ENCODE results near the gene NBEA. TPM values are rescaled to one million over a fixed set of nuclear protein-coding genes. Genes with fewer than 3 reads are reported as not detected.
"Not testable (repeated sequence)": the region's sequence is repeated elsewhere in the genome, so short reads cannot be mapped to it uniquely, and the experiment has no call there.

The NBEA gene
- total RNA-seq, 2 donors from 2014 or later = 7.7 to 10.2 TPM

DNA sequence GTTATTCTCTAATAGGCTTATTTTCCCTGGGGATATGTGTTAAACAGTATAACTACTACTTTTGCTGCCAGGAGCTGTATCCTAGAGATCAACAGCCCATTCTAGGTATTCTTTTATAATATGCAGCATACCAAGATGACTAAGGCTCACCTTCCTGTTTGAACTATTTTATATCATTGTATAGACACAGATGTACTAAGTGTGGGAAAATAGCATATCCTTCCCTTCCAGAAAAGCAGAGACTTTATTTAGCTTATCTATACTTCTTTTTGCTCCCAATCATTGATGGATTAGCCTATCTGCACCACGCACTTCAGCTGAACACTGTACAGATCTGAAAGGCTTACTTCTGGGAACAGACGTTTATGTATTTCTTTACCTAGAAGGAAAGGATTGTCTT is 451.8 kb downstream of the NBEA start:
- H3K4me3 ChIP-seq = no peak overlapping the region
- H3K36me3 ChIP-seq = no peaks in the 10 kb centered on the region
- no peak for ATAC-seq (ENCODE audit: insufficient number of reproducible peaks, low FRiP score, low read depth)
- no peak for DNase-seq (ENCODE audit: low spot score)
- no peak overlapping the region for H3K27ac ChIP-seq
- TF ChIP-seq, protein P1, sequence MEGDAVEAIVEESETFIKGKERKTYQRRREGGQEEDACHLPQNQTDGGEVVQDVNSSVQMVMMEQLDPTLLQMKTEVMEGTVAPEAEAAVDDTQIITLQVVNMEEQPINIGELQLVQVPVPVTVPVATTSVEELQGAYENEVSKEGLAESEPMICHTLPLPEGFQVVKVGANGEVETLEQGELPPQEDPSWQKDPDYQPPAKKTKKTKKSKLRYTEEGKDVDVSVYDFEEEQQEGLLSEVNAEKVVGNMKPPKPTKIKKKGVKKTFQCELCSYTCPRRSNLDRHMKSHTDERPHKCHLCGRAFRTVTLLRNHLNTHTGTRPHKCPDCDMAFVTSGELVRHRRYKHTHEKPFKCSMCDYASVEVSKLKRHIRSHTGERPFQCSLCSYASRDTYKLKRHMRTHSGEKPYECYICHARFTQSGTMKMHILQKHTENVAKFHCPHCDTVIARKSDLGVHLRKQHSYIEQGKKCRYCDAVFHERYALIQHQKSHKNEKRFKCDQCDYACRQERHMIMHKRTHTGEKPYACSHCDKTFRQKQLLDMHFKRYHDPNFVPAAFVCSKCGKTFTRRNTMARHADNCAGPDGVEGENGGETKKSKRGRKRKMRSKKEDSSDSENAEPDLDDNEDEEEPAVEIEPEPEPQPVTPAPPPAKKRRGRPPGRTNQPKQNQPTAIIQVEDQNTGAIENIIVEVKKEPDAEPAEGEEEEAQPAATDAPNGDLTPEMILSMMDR (IDR thresholded peaks at IDR 0.05) = no peak
- H3K27me3 ChIP-seq (replicated peaks; ENCODE audit: insufficient read depth) = no peaks in the 10 kb centered on the region
- H3K4me1 ChIP-seq (ENCODE audit: control insufficient read depth in 1 of 2, low read depth in 2 of 2) = peaks cover 3 to 5% of the 10 kb centered on the region in 2 donors
- H3K9me3 ChIP-seq = peaks cover 6% of the 10 kb centered on the region

DNA sequence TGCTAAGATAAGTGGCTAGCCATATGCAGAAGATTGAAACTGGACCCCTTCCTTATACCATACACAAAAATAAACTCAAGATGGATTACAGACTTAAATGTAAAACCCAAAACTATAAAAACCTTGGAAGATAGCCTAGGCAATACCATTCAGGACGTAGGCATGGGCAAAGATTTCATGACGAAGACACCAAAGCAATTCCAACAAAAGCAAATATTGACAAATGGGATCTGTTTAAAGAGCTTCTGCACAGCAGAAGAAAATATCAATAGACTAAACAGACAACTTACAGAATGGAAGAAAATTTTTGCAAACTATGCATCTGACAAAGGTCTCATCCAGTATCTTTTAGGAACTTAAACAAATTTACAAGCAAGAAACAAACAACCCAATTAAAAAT is 466.2 kb downstream of the NBEA start:
- not testable (repeated sequence) for H3K27ac ChIP-seq; H3K36me3 ChIP-seq; ATAC-seq (ENCODE audit: insufficient number of reproducible peaks, low FRiP score, low read depth); H3K4me3 ChIP-seq; H3K9me3 ChIP-seq; H3K4me1 ChIP-seq (ENCODE audit: control insufficient read depth in 1 of 2, low read depth in 2 of 2); H3K27me3 ChIP-seq (replicated peaks; ENCODE audit: insufficient read depth); DNase-seq (ENCODE audit: low spot score)

DNA sequence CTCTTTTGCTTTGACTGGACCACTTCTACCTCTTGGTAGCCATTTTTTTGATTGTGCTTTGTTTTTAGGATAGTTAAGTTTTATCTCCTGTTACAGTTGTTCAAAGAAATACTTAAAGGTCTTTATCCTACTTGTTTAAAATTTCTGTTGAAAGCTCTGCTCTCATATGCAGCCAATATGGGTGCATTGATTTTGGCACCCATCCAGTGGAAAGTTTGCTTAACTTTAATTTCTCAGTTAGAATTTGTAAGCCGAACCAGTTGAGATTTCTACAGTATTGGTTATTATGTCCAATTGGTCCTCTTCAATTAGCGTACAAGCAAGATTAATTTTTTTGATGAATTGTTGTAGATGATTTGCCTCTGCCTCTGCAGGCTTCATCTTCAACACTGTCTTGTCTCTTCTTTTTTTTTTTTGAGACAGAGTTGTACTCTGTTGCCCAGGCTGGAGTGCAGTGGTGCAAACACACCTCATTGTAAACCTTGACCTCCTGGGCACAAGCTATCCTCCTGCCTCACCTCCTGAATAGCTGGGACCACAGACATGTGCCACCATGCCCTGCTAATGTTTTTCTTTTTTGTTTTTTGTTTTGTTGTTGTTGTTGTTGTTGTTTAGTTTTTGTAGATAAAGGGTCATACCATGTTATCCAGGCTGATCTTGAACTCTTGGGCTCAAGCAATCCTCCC is 469.1 kb downstream of the NBEA start:
- Histone ChIP-seq H3K27me3 (replicated peaks; ENCODE audit: insufficient read depth) (no peaks in the 10 kb centered on the region), H3K27ac (no peak overlapping the region), H3K4me3 (no peak overlapping the region), H3K4me1 (ENCODE audit: control insufficient read depth in 1 of 2, low read depth in 2 of 2) (no peaks in the 10 kb centered on the region), H3K9me3 (no peaks in the 10 kb centered on the region), H3K36me3 (no peaks in the 10 kb centered on the region)
- DNase-seq (ENCODE audit: low spot score) (no peak), ATAC-seq (ENCODE audit: insufficient number of reproducible peaks, low FRiP score, low read depth) (no peak)
- TF ChIP-seq, protein P1 (IDR thresholded peaks at IDR 0.05) = no peak

DNA sequence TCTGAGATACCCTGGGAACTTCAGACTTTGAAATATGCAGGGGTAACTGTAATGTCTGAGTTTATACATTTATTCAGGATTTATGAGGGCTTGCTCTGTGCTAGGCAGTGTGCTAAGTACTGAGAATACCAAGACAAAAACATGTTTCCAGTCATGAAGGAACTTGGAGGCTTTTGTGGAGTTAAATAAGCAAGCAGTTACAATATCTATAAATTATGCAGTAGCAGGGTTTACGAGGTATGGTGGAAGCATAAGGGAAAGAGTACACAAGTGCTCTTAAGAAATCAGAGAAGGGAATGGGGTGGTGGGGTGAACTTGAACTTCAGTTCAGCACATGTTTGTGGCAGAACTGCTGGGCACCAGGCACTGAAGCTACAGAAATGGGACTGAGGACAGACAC is 506.4 kb downstream of the NBEA start:
- Histone ChIP-seq H3K36me3 (no peaks in the 10 kb centered on the region), H3K4me3 (no peak overlapping the region), H3K27me3 (replicated peaks; ENCODE audit: insufficient read depth) (no peaks in the 10 kb centered on the region), H3K9me3 (no peaks in the 10 kb centered on the region), H3K4me1 (ENCODE audit: control insufficient read depth in 1 of 2, low read depth in 2 of 2) (no peaks in the 10 kb centered on the region), H3K27ac (no peak overlapping the region)
- no peak for ATAC-seq (ENCODE audit: insufficient number of reproducible peaks, low FRiP score, low read depth)
- DNase-seq (ENCODE audit: low spot score) = no peak
- TF ChIP-seq, protein P1 (IDR thresholded peaks at IDR 0.05) = no peak

DNA sequence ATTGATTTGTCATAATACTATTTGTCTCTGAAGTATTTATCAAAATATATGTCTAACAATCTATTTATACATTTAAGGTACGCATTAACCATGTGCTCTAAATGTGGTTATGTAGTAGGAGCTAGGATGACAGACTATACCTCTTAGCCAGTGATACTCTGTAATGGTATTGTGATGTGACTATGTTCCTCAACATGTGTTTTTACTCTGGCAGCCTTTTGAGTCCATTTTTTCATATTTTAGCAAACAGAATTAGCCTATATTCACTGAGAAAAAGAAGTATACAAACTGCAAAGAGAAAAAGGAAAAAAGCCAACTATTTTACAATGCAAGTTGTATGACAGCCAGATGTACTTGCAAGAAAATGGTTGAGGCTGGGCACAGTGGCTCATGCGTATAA is 507.8 kb downstream of the NBEA start:
- ATAC-seq (ENCODE audit: insufficient number of reproducible peaks, low FRiP score, low read depth) (no peak), DNase-seq (ENCODE audit: low spot score) (no peak)
- H3K4me1 ChIP-seq (ENCODE audit: control insufficient read depth in 1 of 2, low read depth in 2 of 2) = no peaks in the 10 kb centered on the region
- no peak overlapping the region for H3K4me3 ChIP-seq
- H3K36me3 ChIP-seq = no peaks in the 10 kb centered on the region
- no peak overlapping the region for H3K27ac ChIP-seq
- no peaks in the 10 kb centered on the region for H3K27me3 ChIP-seq (replicated peaks; ENCODE audit: insufficient read depth)
- TF ChIP-seq, protein P1 (IDR thresholded peaks at IDR 0.05) = no peak
- no peaks in the 10 kb centered on the region for H3K9me3 ChIP-seq

DNA sequence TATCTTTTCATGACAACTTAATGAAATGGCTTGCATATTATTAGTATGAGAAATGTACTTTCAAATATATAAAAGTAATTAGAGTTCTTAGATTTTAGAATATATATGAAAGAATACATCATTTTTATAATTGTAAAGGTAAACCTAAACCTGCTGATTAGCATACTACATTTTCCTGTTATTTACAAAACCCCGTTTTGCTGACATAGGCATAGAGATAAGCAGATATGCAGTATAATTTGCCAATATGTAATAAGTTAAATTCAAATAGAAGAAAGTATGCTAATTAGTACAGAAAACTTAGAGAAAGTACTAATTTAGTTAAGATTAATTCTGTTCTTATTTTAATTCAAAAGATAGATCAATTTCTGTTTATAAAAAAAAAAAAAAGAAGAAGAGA is 513.0 kb downstream of the NBEA start:
- H3K9me3 ChIP-seq = no peaks in the 10 kb centered on the region
- TF ChIP-seq, protein P1 (IDR thresholded peaks at IDR 0.05) = no peak
- H3K4me3 ChIP-seq = no peak overlapping the region
- ATAC-seq (ENCODE audit: insufficient number of reproducible peaks, low FRiP score, low read depth) = no peak
- no peaks in the 10 kb centered on the region for H3K4me1 ChIP-seq (ENCODE audit: control insufficient read depth in 1 of 2, low read depth in 2 of 2)
- no peaks in the 10 kb centered on the region for H3K36me3 ChIP-seq
- no peaks in the 10 kb centered on the region for H3K27me3 ChIP-seq (replicated peaks; ENCODE audit: insufficient read depth)
- DNase-seq (ENCODE audit: low spot score) = no peak
- H3K27ac ChIP-seq = no peak overlapping the region

Measured in thoracic aorta (tissue), 2 donors.